Cardiac fibroblast (primary cell): Measurements from ENCODE around the gene TMIGD3.

Experiments used
- DNase-seq, 2 donors: peaks; one replicate each; pipeline versions ENCODE4 v3.0.0 to v3.0.0-alpha.2; 2010; ENCODE audit warnings: low read depth in 2 of 2
- H3K4me3 ChIP-seq, 2 donors: replicated peaks in 1 of 2; 1 replicate in 1 of 2; 2 replicates in 1 of 2; pipeline ENCODE4 v1.5.1; 2011; ENCODE audit warnings: low read depth in 2 of 2, low read length in 2 of 2, mild to moderate bottlenecking in 2 of 2, moderate library complexity in 1 of 2
- TF ChIP-seq, protein P1 (sequence below): IDR thresholded peaks from one replicate; pipeline ENCODE4 v1.5.1; 2011; ENCODE audit warnings: low read depth, mild to moderate bottlenecking, low read length, inconsistent platforms

TMIGD3 gene

DNA sequence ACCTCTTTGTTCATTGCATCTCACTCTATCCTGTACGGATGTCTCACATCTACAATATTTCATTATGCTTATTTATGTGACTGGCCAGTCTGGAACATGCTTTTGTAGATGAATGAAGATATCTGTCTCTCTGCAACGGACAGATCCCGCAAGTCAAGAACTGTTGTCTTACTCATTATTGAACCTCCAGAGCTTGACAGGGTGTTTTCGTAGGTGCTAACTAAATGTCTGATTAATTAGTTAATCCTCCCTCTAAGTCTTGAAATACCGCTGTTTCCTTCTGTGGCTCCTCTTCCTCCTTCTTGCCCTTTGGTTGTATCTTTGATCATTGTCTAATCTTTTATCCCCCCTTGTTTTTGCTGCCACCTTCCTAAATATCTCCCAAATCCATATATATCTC, 32.8 kb downstream of the TMIGD3 start:
- DNase-seq, result no peak
- TF ChIP-seq, protein P1, sequence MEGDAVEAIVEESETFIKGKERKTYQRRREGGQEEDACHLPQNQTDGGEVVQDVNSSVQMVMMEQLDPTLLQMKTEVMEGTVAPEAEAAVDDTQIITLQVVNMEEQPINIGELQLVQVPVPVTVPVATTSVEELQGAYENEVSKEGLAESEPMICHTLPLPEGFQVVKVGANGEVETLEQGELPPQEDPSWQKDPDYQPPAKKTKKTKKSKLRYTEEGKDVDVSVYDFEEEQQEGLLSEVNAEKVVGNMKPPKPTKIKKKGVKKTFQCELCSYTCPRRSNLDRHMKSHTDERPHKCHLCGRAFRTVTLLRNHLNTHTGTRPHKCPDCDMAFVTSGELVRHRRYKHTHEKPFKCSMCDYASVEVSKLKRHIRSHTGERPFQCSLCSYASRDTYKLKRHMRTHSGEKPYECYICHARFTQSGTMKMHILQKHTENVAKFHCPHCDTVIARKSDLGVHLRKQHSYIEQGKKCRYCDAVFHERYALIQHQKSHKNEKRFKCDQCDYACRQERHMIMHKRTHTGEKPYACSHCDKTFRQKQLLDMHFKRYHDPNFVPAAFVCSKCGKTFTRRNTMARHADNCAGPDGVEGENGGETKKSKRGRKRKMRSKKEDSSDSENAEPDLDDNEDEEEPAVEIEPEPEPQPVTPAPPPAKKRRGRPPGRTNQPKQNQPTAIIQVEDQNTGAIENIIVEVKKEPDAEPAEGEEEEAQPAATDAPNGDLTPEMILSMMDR, result no peak
- H3K4me3 ChIP-seq, result no peak overlapping the region

DNA sequence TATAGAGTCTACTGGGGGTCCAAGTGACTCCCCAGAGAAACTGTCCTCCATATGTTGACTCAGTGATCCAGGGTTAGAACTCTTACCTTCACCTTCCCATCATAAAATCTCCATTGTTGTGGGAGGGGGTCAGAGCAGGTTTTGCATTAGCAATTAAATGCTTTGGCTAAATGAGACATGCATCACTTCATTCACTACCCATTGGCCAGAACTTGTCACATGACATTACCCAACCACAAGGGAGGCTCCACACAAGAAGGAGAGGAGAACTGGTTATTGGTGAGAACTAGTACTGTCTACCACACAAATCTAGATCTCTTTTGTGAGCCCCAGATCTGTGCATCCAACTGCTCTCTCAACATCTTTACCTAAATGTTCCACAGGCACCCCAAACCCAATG, 33.9 kb downstream of the TMIGD3 start:
- TF ChIP-seq, protein P1, result no peak
- DNase-seq, result no peak
- no peak overlapping the region for H3K4me3 ChIP-seq

- no peak overlapping the region for H3K4me3 ChIP-seq
- TF ChIP-seq, protein P1, result no peak
- DNase-seq, result no peak
Measured at GRCh38 chr1:111468717-111469100, 34.7 kb downstream of the TMIGD3 start.

- TF ChIP-seq, protein P1, result no peak
- H3K4me3 ChIP-seq, result no peak overlapping the region
- no peak for DNase-seq
Measured at GRCh38 chr1:111467865-111468716, 35.3 kb downstream of the TMIGD3 start.

DNA sequence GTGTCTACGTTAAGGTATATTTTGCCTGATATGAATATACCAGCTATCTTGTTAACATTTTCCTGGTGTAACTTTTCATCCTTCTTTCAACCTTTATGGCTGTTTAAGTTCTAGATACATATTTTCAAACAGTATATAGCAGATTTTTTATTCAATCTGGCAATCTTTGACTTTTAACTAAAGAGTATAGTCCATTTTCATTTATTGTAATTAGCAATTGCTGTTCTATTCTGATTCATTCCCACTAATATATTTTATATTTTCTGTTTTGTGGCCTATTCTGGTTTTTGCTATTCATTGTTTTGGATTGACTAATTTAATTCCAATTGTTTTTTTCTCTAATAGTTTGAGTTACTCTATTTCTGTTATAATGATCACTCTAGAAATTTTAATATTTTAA, 37.0 kb downstream of the TMIGD3 start:
- TF ChIP-seq, protein P1, result no peak
- no peak for DNase-seq
- H3K4me3 ChIP-seq, result no peak overlapping the region

DNA sequence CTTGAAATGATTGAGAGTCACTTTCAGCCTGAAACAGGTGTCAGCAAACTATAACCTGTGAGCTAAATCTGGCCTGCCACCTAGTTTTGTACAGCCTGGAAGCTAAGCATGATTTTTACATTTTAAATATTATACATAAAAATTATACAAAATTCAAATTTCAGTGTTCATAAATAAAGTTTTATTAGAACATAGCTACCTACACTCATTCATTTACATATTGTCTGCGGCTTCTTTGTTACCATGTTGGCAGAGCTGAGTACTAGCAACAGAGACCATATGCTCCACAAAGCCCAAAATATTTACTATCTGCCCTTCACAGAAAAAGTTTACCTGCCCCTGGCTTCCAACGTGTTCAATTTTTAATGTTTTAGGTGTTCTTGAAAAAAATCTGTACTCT, 37.7 kb downstream of the TMIGD3 start:
- TF ChIP-seq, protein P1, result no peak
- no peak overlapping the region for H3K4me3 ChIP-seq

More for the DNA sequence above, 37.7 kb downstream of the TMIGD3 start:
- no peak for DNase-seq
